ENCODE measurements around the gene CNTNAP2. TPM values are rescaled to one million over a fixed set of nuclear protein-coding genes. Genes with fewer than 3 reads are reported as not detected.

The CNTNAP2 gene
- total and polyA plus RNA-seq, 2 of the 13 experiments (the other 11 are each of a cell fraction or from before 2014, with no cell fraction given), result 0.40 to 0.42 TPM

DNA sequence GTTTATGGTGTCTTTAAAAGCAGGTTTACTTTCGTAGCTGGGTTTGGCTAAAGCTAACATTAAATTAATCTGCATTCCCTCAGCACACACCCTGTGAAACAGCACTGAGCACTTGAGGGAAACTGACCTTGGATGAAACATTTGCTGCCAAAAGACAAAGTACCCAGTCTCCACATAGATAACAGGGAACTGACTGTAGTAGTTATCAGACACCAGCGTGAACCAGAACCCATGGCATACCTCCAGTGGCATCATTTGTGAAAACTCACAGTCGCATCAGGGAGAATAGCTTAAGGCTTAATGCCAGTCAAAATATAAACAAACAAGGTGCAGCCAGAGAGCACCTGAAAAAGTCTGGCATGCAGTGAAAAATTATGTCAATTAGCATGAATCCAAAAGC, 2116.2 kb downstream of the CNTNAP2 start (continued):
- TF ChIP-seq, protein P1, sequence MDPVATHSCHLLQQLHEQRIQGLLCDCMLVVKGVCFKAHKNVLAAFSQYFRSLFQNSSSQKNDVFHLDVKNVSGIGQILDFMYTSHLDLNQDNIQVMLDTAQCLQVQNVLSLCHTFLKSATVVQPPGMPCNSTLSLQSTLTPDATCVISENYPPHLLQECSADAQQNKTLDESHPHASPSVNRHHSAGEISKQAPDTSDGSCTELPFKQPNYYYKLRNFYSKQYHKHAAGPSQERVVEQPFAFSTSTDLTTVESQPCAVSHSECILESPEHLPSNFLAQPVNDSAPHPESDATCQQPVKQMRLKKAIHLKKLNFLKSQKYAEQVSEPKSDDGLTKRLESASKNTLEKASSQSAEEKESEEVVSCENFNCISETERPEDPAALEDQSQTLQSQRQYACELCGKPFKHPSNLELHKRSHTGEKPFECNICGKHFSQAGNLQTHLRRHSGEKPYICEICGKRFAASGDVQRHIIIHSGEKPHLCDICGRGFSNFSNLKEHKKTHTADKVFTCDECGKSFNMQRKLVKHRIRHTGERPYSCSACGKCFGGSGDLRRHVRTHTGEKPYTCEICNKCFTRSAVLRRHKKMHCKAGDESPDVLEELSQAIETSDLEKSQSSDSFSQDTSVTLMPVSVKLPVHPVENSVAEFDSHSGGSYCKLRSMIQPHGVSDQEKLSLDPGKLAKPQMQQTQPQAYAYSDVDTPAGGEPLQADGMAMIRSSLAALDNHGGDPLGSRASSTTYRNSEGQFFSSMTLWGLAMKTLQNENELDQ (CRISPR knock-in tag; IDR thresholded peaks at IDR 0.05; ENCODE audit: borderline replicate concordance), result no peak
- no peak for TF ChIP-seq KAT8 (CRISPR knock-in tag; IDR thresholded peaks at IDR 0.05)
- no peak for TF ChIP-seq TBX2 (CRISPR knock-in tag; IDR thresholded peaks at IDR 0.05; ENCODE audit: borderline replicate concordance)

DNA sequence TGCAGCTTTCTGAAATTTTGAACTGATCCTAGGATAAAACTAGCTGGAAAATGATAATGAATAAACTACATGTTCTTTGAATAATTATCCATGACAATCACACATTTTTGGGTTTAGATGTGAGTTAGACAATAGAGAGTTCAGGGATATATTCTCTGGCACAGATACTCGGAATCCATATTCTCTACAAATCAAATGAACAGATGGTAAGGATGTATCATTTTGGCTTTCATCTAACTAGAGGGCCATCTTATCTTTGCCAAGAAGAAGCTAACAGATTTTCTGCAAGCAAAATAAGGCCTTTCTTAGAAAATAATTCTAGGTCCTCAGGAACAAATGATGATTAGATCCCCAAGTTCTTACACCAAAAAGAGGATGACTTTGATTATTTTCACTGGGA, 2118.1 kb downstream of the CNTNAP2 start:
- no peak overlapping the region for H3K4me3 ChIP-seq (replicated peaks in 1 of 3; ENCODE audit: insufficient read depth in 1 of 3, low read depth in 2 of 3, low read length in 3 of 3)
- WGBS (ENCODE audit: low lambda C conversion rate), result 8% methylated on average over 1 of the region's 1 CpG
- CTCF ChIA-PET (ENCODE audit: low intra/inter-chr PET ratio, low total read pairs), result no interaction called here

More for the DNA sequence above, 2118.1 kb downstream of the CNTNAP2 start:
- Histone ChIP-seq H3K4me2 (ENCODE audit: low read depth, low read length) (no peak overlapping the region), H3K79me2 (ENCODE audit: insufficient read depth, low read length) (no peaks in the 10 kb centered on the region), H3K9ac (ENCODE audit: insufficient read depth, low read depth, low read length) (no peak overlapping the region), H4K20me1 (ENCODE audit: insufficient read depth, low read length) (no peaks in the 10 kb centered on the region), H3K4me1 (ENCODE audit: insufficient read depth, low read length) (no peaks in the 10 kb centered on the region), H2AFZ (ENCODE audit: low read length) (no peak overlapping the region), H3K27me3 (ENCODE audit: control insufficient read depth in 1 of 2, insufficient read depth in 2 of 2, low read length in 2 of 2) (no peaks in the 10 kb centered on the region), H3K36me3 (replicated peaks in 1 of 2; ENCODE audit: control insufficient read depth in 1 of 2, insufficient read depth in 2 of 2, low read length in 2 of 2) (no peaks in the 10 kb centered on the region), H3K9me3 (ENCODE audit: low read length) (no peaks in the 10 kb centered on the region), H3K27ac (ENCODE audit: extremely low read length, insufficient read depth, low read length) (no peak overlapping the region)
- intact Hi-C loops (cut with micrococcal nuclease; ENCODE audit: unreplicated experiment) (no loop called here), in situ Hi-C loops (cut with HindIII; ENCODE audit: extremely low pct_ligation_motif_present, low pct_unique_long_range_greater_than_20kb) (no loop called here)
- no TSS peak for BruUV-seq (replicated peaks)
- no peak for DNase-seq (ENCODE audit: low spot score)
- no peak for TF ChIP-seq ZNF605 (CRISPR knock-in tag; IDR thresholded peaks at IDR 0.05)
- TF ChIP-seq KLF11 (CRISPR knock-in tag; IDR thresholded peaks at IDR 0.05), result no peak
- no peak for TF ChIP-seq ZBTB21 (CRISPR knock-in tag; IDR thresholded peaks at IDR 0.05)
- TF ChIP-seq ZSCAN29 (CRISPR knock-in tag; conservative IDR thresholded peaks at IDR 0.05), result no peak
- TF ChIP-seq ZNF816 (CRISPR knock-in tag; IDR thresholded peaks at IDR 0.05; ENCODE audit: borderline replicate concordance), result no peak
- TF ChIP-seq ZC3H4 (CRISPR knock-in tag; IDR thresholded peaks at IDR 0.05; ENCODE audit: borderline replicate concordance), result no peak
- no peak for TF ChIP-seq SP4 (CRISPR knock-in tag; IDR thresholded peaks at IDR 0.05)
- no peak for TF ChIP-seq ZFP36 (IDR thresholded peaks at IDR 0.05; ENCODE audit: borderline replicate concordance, low read depth, low read length, partially characterized antibody)
- no peak for TF ChIP-seq ZNF10 (CRISPR knock-in tag; IDR thresholded peaks at IDR 0.05; ENCODE audit: borderline replicate concordance, low read depth)
- TF ChIP-seq ZNF136 (CRISPR knock-in tag; IDR thresholded peaks at IDR 0.05; ENCODE audit: low read depth), result no peak
- TF ChIP-seq FOXK1 (CRISPR knock-in tag; IDR thresholded peaks at IDR 0.05; ENCODE audit: borderline replicate concordance, low read depth), result no peak
- TF ChIP-seq FOXJ3 (CRISPR knock-in tag; IDR thresholded peaks at IDR 0.05; ENCODE audit: borderline replicate concordance), result no peak
- no peak for TF ChIP-seq ATF1 (CRISPR knock-in tag; IDR thresholded peaks at IDR 0.05)
- no peak for TF ChIP-seq DMAP1 (CRISPR knock-in tag; IDR thresholded peaks at IDR 0.05)
- no peak for TF ChIP-seq ZNF121 (CRISPR knock-in tag; IDR thresholded peaks at IDR 0.05)
- TF ChIP-seq TCF7 (IDR thresholded peaks at IDR 0.05; ENCODE audit: low read depth), result no peak
- no peak for TF ChIP-seq ZMAT3 (CRISPR knock-in tag; conservative IDR thresholded peaks at IDR 0.05)
- ATAC-seq, result no peak
- POLR2A ChIA-PET, result no interaction called here
- no peak for FAIRE-seq
